ENCODE measurements around the gene ALOXE3. TPM values are rescaled to one million over a fixed set of nuclear protein-coding genes. Genes with fewer than 3 reads are reported as not detected.

Gene ALOXE3
- total RNA-seq, 1 donor from 2014 or later, result not detected

DNA sequence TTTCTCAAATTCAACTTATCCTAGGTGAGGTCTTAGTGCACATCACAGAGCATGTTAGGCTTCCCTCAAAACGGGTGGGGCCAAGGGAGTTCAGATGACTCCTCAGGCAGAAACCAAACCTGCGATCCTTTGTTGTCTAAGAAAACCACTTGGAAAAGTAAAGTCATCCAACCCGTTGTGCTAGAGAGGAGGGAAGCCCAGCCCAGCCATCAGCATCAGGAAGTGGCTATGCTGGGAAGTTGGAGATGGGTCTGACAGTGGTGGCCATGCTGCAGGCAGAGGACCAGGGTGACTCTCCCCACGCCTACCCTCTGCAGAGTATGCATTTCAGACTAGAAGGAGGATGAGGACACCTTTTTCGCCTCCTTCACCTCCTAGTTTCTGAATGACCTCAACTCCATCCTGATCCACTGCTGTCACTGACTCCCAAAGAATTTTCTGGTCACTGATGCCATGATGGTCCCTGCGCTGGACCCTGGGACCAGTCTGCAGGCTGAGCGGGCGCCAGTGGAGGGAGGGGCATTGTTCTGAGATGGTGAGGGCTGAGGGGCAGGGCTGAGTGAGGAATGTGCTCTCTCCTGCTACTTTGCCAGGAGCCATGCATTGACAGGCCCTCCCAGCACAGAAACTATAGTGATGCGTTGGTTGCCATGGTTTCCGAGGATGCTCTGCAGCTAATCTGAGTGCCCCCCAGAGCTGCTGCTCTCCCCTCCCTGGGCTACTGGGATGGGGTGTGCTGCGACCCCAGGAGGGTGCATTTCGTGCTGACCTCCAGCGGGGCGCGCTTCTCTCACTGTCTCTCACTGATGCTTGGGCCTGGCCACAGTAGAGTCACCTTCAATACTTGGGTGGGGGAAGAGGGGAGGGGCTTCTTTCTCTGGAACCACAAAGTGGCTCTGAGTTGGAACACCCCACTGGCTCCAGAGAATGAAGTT is 51.2 kb downstream of the ALOXE3 start:
- peaks cover 12% of the 10 kb centered on the region for H3F3A ChIP-seq (ENCODE audit: low read depth)
- DNase-seq (ENCODE audit: low spot score), result peak; percentile 32
- H3K4me1 Mint-ChIP-seq, result peaks cover 7% of the 10 kb centered on the region
- H3K27me3 ChIP-seq, result peaks cover 95% of the 10 kb centered on the region
- no peaks in the 10 kb centered on the region for H3K9me3 ChIP-seq (ENCODE audit: low read depth)
- no peak overlapping the region for H3K27ac Mint-ChIP-seq
- peaks cover 14% of the 10 kb centered on the region for H4K20me1 ChIP-seq (ENCODE audit: low read depth)
- no peak overlapping the region for H3K27ac ChIP-seq
- no peak overlapping the region for H3K4me3 ChIP-seq
- H2AFZ ChIP-seq (replicated peaks), result no peak overlapping the region
- H3K9ac ChIP-seq, result no peak overlapping the region
- H3K79me2 ChIP-seq (ENCODE audit: low read depth), result no peaks in the 10 kb centered on the region
- no peak for TF ChIP-seq EZH2phosphoT487 (IDR thresholded peaks at IDR 0.05)
- TF ChIP-seq, protein P1, sequence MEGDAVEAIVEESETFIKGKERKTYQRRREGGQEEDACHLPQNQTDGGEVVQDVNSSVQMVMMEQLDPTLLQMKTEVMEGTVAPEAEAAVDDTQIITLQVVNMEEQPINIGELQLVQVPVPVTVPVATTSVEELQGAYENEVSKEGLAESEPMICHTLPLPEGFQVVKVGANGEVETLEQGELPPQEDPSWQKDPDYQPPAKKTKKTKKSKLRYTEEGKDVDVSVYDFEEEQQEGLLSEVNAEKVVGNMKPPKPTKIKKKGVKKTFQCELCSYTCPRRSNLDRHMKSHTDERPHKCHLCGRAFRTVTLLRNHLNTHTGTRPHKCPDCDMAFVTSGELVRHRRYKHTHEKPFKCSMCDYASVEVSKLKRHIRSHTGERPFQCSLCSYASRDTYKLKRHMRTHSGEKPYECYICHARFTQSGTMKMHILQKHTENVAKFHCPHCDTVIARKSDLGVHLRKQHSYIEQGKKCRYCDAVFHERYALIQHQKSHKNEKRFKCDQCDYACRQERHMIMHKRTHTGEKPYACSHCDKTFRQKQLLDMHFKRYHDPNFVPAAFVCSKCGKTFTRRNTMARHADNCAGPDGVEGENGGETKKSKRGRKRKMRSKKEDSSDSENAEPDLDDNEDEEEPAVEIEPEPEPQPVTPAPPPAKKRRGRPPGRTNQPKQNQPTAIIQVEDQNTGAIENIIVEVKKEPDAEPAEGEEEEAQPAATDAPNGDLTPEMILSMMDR (IDR thresholded peaks at IDR 0.05), result no peak
- TF ChIP-seq EZH2 (IDR thresholded peaks at IDR 0.05), result no peak
- H3K27me3 Mint-ChIP-seq (ENCODE audit: insufficient read depth, low read depth), result peaks cover 73% of the 10 kb centered on the region
- peaks cover 17% of the 10 kb centered on the region for H3K4me1 ChIP-seq
- no peaks in the 10 kb centered on the region for H3K36me3 Mint-ChIP-seq
- H3K9me3 Mint-ChIP-seq, result no peaks in the 10 kb centered on the region
- H3K36me3 ChIP-seq, result no peaks in the 10 kb centered on the region
- no peak overlapping the region for H3K4me2 ChIP-seq
- H3K4me3 Mint-ChIP-seq, result no peak overlapping the region

DNA sequence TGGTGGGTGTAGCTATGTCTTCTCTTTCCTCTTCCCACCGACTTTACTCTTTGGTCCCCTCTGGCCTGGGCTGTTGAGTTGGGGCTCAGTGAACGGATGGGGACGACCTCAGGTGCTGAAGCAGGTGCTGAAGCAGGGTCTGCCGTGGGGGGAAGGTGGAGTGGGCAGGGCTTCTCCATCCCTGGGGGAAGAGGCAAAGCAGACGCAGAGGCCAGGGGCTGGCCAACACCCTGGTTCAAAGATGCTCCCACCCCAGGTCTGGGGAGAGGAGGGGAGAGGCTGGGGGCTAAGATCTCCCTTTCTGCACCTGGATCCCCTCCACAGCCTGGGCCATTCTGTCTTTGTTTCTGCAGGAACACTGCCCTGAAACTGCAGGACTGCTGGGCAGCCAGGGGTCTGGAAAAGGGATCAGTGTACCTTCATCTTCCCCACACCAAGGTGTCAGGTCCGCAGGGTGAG is 53.7 kb downstream of the ALOXE3 start:
- DNase-seq (ENCODE audit: low spot score), result no peak
- Histone ChIP-seq H3K4me1 (peaks cover 21% of the 10 kb centered on the region), H3K36me3 (no peaks in the 10 kb centered on the region), H3K27ac (no peak overlapping the region), H4K20me1 (ENCODE audit: low read depth) (peaks cover 8% of the 10 kb centered on the region), H2AFZ (replicated peaks) (no peak overlapping the region), H3K4me3 (no peak overlapping the region), H3K9me3 (ENCODE audit: low read depth) (no peaks in the 10 kb centered on the region), H3K27me3 (peaks cover 95% of the 10 kb centered on the region), H3F3A (ENCODE audit: low read depth) (peaks cover 12% of the 10 kb centered on the region), H3K9ac (no peak overlapping the region), H3K4me2 (peak overlapping the region; percentile 65), H3K79me2 (ENCODE audit: low read depth) (no peaks in the 10 kb centered on the region)
- no peaks in the 10 kb centered on the region for H3K36me3 Mint-ChIP-seq
- no peak overlapping the region for H3K4me3 Mint-ChIP-seq
- H3K27me3 Mint-ChIP-seq (ENCODE audit: insufficient read depth, low read depth), result peaks cover 67% of the 10 kb centered on the region
- no peaks in the 10 kb centered on the region for H3K9me3 Mint-ChIP-seq
- no peak overlapping the region for H3K27ac Mint-ChIP-seq
- H3K4me1 Mint-ChIP-seq, result peaks cover 7% of the 10 kb centered on the region
- TF ChIP-seq EZH2 (IDR thresholded peaks at IDR 0.05), result no peak
- TF ChIP-seq, protein P1 (IDR thresholded peaks at IDR 0.05), result no peak
- no peak for TF ChIP-seq EZH2phosphoT487 (IDR thresholded peaks at IDR 0.05)

DNA sequence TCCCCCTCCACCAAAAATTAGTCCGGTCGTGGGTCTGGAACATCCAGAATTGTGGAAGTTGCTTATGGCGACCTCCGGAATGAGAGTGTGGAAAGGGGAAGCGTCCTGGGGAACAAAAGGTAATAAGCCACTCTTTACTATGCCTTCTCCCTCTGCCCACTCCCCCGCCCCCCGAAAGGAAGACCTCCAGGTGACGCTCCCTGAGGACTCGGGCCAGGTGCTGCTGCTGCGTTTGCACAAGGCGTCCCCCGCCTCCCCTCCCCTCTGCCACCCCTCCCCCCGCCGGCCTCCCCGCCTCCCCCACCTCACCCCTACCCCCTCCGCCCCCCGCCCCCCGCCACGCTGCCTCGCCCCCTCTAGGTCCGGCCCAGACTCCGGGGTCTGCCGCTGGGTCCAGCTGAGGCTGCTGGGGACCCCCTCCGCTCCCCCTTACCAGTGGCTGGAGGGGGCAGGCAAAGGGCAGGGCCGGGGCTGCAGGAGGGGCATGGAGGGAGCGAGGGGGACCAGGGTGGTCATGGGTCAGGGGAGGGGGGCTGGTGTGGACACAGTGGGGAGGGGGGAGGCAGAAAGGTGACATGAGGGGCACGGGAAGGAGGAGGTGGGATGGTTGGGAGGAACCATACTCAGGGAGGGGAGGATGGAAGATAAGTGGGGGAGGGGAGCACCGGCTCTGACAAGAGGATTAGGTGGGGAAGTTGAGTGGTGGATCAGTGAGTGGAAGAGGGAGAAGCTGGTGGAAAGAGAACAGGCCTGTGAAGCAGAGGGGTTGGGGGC is 54.4 kb downstream of the ALOXE3 start:
- Histone ChIP-seq H3K79me2 (ENCODE audit: low read depth) (no peaks in the 10 kb centered on the region), H3K27me3 (peaks cover 95% of the 10 kb centered on the region), H3K4me3 (peak overlapping the region; percentile 12), H3K4me1 (peaks cover 21% of the 10 kb centered on the region), H3K36me3 (no peaks in the 10 kb centered on the region), H2AFZ (replicated peaks) (no peak overlapping the region), H3F3A (ENCODE audit: low read depth) (peaks cover 12% of the 10 kb centered on the region), H3K27ac (no peak overlapping the region), H3K9ac (no peak overlapping the region), H3K9me3 (ENCODE audit: low read depth) (no peaks in the 10 kb centered on the region), H3K4me2 (peak overlapping the region; percentile 65), H4K20me1 (ENCODE audit: low read depth) (peaks cover 8% of the 10 kb centered on the region)
- DNase-seq (ENCODE audit: low spot score), result no peak
- peaks cover 7% of the 10 kb centered on the region for H3K4me1 Mint-ChIP-seq
- H3K27me3 Mint-ChIP-seq (ENCODE audit: insufficient read depth, low read depth), result peaks cover 71% of the 10 kb centered on the region
- H3K27ac Mint-ChIP-seq, result no peak overlapping the region
- no peaks in the 10 kb centered on the region for H3K36me3 Mint-ChIP-seq
- no peaks in the 10 kb centered on the region for H3K9me3 Mint-ChIP-seq
- no peak for TF ChIP-seq EZH2 (IDR thresholded peaks at IDR 0.05)
- no peak for TF ChIP-seq EZH2phosphoT487 (IDR thresholded peaks at IDR 0.05)
- TF ChIP-seq, protein P1 (IDR thresholded peaks at IDR 0.05), result no peak
- H3K4me3 Mint-ChIP-seq, result no peak overlapping the region

Data from neural progenitor cell (in vitro differentiated cells).